Right forelimb (tissue), 1 donor: Measurements from ENCODE around the gene MRPS27.
"Not testable (repeated sequence)": the region's sequence is repeated elsewhere in the genome, so short reads cannot be mapped to it uniquely, and the experiment has no call there.

ENCODE experiments used
- DNase-seq: peaks from one replicate; pipeline ENCODE4 v3.0.0-alpha.2; 2018

The MRPS27 gene

DNA sequence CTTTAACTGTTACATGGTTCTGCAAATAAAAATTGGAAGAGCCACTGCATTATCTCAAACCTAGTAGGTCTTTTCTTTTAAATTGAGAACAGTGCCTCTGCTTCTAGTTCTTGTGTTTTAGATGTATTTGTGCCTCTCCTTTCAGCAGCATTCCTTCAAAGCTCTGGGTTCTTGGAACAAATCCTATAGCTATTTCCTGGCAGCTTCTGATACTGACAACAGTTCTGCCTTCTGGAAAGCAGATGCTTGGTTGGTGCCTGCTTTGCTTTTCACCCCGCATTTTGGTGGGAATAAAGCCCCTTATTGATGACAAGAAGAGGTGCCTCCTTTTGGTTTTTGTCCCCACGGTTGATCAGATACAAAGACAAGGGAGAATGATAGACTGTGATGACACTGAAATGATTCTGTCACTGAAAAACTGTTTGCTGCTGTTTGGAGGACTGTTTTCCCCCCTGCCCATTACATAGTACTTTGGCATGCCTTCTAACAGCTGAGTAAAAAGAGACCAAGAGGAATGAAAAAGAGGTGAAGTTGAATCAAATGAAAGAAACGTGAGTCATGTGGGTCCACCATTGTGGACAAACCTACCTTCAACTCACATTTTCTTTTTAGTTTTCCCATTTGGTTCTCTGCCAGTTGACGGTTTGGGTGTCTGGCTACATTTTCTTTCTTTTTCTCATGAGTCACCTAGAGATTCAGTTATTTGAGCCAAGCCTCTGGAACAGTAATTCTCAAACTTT is 5.7 kb upstream of the MRPS27 start:
- DNase-seq: no peak

DNA sequence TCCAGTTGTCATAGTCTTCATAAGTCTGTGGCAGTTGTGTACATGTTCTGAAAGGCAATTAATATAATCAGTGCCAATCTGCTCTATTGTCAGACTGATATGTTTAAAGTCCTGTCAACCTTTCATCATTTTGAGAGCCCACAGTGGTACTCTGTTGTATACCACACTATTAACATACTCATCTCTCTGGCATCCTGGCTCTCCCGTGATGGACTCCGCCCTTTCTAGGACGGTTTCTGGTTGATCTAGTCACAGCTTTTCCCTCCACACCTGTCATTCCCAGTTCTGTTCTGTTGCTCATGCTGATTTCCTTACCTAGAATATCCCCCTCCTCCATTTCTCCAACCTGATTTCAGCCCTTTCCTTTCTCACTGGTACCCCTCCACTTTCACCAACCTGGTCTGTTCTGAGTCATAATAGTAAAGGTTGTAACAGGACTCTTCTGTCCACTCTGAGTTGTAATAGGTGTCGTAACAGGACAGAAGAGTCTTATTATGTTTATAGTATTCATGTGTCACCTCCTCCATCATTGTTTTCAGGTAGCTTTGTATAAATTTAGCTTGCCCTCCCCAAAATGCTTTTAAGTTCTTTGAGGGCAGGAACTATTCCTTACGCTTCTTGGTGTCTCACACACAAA is 4.3 kb upstream of the MRPS27 start:
- no peak for DNase-seq

DNA sequence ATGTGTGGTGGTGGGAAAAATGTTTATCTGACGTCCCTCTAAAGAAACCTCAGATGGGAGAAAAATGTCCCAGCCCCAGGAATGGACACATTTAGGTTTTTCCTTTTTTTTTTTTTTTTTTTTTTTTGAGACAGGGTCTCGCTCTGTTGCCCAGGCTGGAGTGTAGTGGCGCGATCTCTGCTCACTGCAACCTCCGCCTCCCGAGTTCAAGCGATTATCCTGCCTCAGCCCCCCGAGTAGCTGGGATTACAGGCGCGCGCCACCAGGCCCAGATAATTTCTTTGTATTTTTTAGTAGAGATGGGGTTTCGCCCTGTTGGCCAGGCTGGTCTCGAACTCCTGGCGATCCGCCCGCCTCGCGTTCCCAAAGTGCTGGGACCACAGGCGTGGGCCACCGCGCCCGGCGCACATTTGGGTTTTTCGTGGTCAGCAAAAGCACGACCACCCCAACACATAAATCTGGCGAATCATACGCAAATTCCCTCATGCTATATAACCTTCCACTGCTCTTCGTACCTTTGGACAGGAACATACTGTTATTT is 535 bp downstream of the MRPS27 start:
- not testable (repeated sequence) for DNase-seq

DNA sequence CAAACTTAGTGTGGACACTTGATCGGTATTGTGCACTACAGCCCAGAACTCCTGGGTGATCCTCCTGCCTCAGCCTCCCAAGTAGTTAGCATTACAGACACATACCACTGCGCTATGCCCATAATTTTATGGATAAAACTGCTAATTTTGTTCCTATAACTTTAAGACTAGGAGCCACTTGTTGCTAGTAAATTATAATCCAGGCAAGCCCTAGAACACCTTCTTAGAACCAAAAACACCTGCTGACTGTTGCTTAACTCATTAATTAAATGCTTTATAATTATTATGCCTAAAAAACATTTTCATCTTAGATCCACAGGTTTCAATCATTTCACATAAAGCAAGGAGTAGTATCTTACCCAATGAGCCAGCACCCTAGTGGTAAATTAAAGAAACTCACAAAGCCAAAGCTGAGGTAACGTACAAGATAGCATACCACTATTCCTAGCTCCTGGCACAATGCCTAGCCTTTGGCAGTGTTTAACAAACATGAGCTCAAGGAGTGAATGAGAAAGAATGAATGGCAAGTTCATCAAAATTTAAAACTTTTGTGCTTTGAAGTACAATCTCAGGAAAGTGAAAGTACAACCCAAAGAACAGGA is 5.4 kb downstream of the MRPS27 start:
- no peak for DNase-seq

GRCh38 chr5:72313141-72313540 is 6.9 kb downstream of the MRPS27 start:
- no peak for DNase-seq

- no peak for DNase-seq
Observed at GRCh38 chr5:72308853-72309191, 11.2 kb downstream of the MRPS27 start.

GRCh38 chr5:72307968-72308852 is 11.8 kb downstream of the MRPS27 start:
- DNase-seq: peak; percentile 97

- DNase-seq: no peak
Observed at GRCh38 chr5:72307573-72307967, 12.5 kb downstream of the MRPS27 start.

DNA sequence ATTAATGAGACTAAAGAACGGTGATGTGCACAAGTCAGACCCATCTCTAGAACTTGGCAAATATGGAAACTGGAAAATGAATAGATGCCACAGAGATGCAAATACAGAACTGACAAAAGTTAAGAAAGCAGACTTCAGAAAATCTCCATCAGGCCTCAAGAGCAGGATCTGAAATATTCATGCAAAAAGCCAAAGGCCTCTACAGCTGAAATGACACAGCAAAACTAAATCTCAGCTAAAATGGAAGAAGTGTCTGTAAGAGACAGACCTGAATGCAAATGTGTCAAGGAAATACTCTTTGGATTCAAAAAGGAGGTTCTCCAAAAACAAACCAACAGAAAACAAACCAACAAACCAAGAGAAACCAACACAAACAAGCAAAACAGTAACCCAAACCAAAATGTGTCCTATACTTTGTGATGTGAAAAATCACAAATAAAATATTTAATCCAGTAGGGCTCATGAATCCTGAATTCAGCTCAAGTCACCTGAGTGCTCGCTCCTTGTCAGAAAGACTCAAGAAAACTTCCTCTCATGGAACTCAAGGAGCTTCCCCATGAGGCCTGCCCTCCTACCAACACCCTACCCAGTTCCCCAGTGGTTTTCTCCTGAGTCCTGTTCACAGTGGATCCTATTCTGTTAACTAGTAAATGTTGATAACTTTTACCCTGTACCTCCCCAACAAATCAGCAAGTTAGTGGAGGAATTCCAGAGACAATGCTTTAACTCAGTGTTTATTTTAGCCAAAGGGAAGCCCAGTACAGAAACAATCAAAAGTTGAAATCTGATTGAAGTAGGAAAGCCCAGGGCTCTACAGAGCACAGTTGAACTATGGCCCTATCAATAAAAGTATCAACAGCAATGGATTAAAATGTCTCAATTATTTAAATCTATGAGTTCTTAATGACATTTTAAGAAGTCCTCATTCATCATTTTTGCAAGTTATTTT is 14.6 kb downstream of the MRPS27 start:
- no peak for DNase-seq

DNA sequence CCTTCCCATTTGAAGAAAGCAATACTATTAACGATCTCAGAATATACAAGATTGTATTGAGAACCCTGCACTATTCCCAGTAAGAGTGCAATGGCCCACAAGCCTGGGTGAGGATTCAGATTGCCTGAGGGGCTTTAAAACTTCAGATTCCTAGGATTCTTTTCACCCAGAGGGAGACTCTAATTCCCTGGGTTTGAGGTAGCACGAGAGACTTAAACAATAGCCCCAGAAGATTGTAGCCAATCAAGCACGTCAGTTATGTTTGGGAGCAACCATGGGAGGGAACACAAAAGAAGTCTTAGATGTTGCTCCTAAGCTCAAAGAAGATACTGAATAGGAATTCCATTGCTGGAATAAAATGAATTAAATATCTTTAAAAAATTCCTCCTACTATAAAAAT is 17.9 kb downstream of the MRPS27 start:
- no peak for DNase-seq

DNA sequence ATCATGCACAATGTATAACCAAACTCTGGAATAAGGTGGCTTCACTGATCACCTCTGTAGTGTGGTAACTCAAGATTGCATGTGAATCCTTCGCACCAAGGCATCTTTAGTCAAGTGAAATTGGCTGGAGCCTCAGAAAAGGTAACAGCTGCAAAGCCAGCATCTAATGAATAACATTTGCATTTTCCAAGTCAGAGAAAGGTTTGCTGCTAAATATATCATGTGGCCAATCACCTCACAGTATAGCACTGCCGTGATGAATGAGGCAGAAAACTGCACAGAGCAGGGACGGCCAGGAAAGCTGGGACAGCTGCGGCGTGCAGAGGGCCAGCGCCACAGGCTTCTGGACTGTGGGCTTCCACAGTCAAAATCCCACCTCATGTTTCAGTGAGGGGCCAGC is 18.5 kb downstream of the MRPS27 start:
- no peak for DNase-seq

DNA sequence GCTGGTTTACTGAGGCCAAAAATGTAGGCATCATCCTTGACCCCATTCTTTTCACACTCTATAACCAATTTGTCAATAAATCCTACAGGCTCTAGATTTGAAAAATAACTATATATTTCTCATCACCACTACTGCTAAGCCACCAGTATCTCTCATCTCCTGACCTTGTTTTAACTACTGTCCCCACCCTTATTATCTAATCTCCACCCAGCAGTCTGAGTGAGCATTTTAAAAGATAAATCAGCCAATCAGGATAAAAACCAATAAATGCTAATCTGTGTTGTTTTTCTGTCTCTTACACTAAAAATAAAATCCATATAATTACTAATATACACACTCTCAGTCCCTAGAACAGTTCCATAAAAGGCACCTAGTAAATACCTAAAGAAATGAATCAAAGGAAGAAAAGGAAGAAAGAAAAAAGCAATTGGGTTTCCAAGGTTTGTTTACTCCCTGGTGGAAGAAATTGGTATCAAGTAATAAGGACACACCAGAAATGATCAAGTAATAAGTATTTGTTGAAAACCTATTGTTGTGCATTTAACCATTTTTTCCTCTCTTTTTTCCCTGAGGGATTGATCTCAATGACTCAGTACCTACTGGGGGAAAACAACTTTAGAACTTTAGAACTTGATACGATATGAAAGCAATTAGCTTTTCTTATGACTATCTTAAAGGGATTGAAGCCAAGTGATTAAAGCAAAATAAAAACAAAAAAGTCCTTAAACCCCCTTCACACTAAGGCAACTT is 19.3 kb downstream of the MRPS27 start:
- no peak for DNase-seq

DNA sequence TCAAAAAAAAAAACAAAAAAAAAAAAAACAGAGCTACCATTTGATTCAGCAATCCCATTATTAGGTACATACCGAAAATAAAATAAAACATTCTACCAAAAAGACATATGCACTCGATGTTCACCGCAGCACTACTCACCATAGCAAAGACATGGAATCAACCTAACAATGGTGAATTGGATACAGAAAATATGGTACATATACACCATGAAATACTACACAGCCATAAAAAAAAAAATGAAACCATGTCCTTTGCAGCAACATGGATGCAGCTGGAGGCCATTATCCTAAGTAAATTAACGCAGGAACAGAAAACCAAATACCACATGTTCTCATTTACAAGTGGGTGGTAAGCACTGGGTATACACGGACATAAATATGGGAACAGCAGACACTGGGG is 21.3 kb downstream of the MRPS27 start:
- no peak for DNase-seq

GRCh38 chr5:72298136-72298535 is 21.9 kb downstream of the MRPS27 start:
- DNase-seq: not testable (repeated sequence)

GRCh38 chr5:72296256-72296655 is 23.8 kb downstream of the MRPS27 start:
- no peak for DNase-seq

DNA sequence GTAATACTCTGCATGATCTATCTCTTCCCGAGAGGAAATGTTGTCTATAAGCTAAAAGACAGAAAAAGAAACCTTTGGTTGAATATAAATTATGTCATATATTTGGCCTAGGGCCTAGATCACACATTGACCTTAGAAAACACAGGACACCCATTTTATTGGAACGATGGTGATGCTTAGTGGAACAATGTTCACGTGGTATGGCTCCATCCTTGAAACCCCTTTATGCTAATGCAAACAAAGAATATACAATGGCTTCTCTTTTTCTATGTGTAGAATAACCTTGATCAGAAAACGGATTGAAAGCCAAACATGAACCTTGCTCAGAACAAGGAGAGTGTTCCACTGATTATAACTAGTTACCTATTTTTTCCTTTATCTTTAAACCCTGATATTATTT is 24.5 kb downstream of the MRPS27 start:
- DNase-seq: no peak

GRCh38 chr5:72294473-72294872 is 25.6 kb downstream of the MRPS27 start:
- DNase-seq: no peak

DNA sequence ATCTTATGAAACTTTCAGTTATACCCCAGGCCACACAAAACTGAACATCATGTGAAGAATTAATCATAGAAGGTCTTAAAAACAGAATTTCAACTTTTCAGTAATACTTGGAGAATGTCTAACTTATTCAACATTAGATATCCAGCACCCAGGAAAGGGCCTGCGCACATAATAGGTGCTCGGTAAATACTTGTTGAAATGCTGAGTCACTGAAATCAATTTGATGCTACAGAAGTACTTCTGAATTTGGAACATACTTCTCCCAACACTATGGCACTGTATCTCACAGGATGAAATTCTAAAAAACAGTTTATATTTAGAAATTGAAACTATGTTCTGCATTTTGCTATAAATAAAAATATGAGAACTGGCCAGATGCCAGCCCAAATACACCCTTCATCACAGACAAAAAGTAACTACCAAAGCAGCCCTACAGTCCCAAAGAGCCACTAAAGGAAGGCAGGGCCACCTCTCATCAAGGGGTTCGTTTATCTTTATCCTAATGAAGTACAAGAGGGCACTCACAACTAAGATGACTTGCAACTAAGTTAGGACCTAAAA is 26.5 kb downstream of the MRPS27 start:
- DNase-seq: no peak

GRCh38 chr5:72292411-72292810 is 27.6 kb downstream of the MRPS27 start:
- DNase-seq: no peak

DNA sequence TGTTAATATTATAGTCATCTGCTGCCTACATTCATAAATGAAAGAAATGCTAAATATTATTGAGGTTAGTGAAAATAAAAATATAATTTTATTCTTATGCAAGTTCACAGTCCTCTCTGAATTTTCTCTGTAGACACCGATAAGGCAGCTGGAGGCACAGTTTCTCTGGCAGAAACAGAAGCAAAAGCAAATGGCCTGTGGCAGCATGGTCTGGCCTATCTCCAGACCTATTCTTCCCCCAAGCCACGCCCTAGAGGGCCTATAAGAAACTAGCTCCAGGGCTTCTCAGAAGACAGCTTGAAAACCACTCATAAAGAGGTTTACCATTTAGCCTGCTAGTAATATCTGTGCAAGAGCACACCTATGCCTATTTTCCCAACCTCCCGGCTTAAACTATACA is 28.4 kb downstream of the MRPS27 start:
- DNase-seq: no peak
